Thyroid gland (tissue), 4 donors: ENCODE data around the gene PTPRN2.

Experiments used
- CTCF ChIP-seq, 6 experiments: fragments of 200-600 bp in 3 of 6; fragments of 450-650 bp in 3 of 6; sonication (generic) in 3 of 6; IDR thresholded peaks; one replicate each; pipeline ENCODE4 v1.5.1; 2016 to 2019; ENCODE audit warnings: antibody characterized with exemption in 6 of 6, mild to moderate bottlenecking in 2 of 6, inconsistent platforms in 1 of 6, moderate library complexity in 1 of 6
- POLR2A ChIP-seq, 2 donors: fragments of 450-650 bp; IDR thresholded peaks; one replicate each; pipeline ENCODE4 v1.6.1; 2017; ENCODE audit warnings: antibody characterized with exemption in 2 of 2, mild to moderate bottlenecking in 2 of 2, moderate library complexity in 1 of 2

- no peak for TF ChIP-seq CTCF (IDR thresholded peaks at IDR 0.05)
- no peak for TF ChIP-seq POLR2A (IDR thresholded peaks at IDR 0.05)
Measured at GRCh38 chr7:158395780-158396278, 191.8 kb downstream of the PTPRN2 start.
